LNCAP (cell line): ENCODE measurements around the gene PDE2A.

Experiments
- CTCF ChIP-seq: fragments of 450-650 bp; IDR thresholded peaks from 2 replicates; pipeline ENCODE4 v1.5.1; 2017; ENCODE audit warnings: mild to moderate bottlenecking

Gene PDE2A

GRCh38 chr11:72672597-72673238 is 1.5 kb downstream of the PDE2A start:
- TF ChIP-seq CTCF: no peak

GRCh38 chr11:72671152-72672099 is 2.8 kb downstream of the PDE2A start:
- no peak for TF ChIP-seq CTCF

GRCh38 chr11:72670041-72670440 is 4.2 kb downstream of the PDE2A start:
- no peak for TF ChIP-seq CTCF

- no peak for TF ChIP-seq CTCF
These were observed 4.7 kb downstream of the PDE2A start for GRCh38 chr11:72669527-72669926.

- TF ChIP-seq CTCF: no peak
These were observed 5.4 kb downstream of the PDE2A start for GRCh38 chr11:72668629-72669347.

GRCh38 chr11:72665911-72666472 is 8.2 kb downstream of the PDE2A start:
- no peak for TF ChIP-seq CTCF

- no peak for TF ChIP-seq CTCF
These were observed 12.2 kb downstream of the PDE2A start for GRCh38 chr11:72662036-72662435.
